GM21737 (cell line): ENCODE results near the gene ELOB.

Source experiments
- ATAC-seq: cut with Tn5 transposase; IDR thresholded peaks from one replicate; pipeline ENCODE4 v1.9.1; 2021; ENCODE audit warnings: mild to moderate bottlenecking, moderate library complexity; ENCODE audit not compliant: unreplicated experiment

The ELOB gene

GRCh38 chr16:2811703-2812471 lies 34.8 kb upstream of the ELOB start:
- ATAC-seq = no peak

GRCh38 chr16:2810651-2811050 lies 33.6 kb upstream of the ELOB start:
- no peak for ATAC-seq

GRCh38 chr16:2809149-2809760 lies 32.2 kb upstream of the ELOB start:
- ATAC-seq = no peak

- no peak for ATAC-seq
These were observed 31.1 kb upstream of the ELOB start for GRCh38 chr16:2808181-2808580.

GRCh38 chr16:2806286-2806685 lies 29.2 kb upstream of the ELOB start:
- no peak for ATAC-seq

- no peak for ATAC-seq
These were observed 27.6 kb upstream of the ELOB start for GRCh38 chr16:2804728-2805127.

- ATAC-seq = no peak
These were observed 26.6 kb upstream of the ELOB start for GRCh38 chr16:2803545-2804195.

GRCh38 chr16:2799859-2800226 lies 22.8 kb upstream of the ELOB start:
- no peak for ATAC-seq

GRCh38 chr16:2799205-2799858 lies 22.3 kb upstream of the ELOB start:
- ATAC-seq = no peak

GRCh38 chr16:2798723-2799204 lies 21.7 kb upstream of the ELOB start:
- no peak for ATAC-seq

GRCh38 chr16:2795395-2796143 lies 18.5 kb upstream of the ELOB start:
- ATAC-seq = no peak

GRCh38 chr16:2792940-2793339 lies 15.9 kb upstream of the ELOB start:
- ATAC-seq = no peak

GRCh38 chr16:2791174-2791573 lies 14.1 kb upstream of the ELOB start:
- no peak for ATAC-seq

- ATAC-seq = no peak
These were observed 13.6 kb upstream of the ELOB start for GRCh38 chr16:2790631-2791030.

GRCh38 chr16:2787961-2788360 lies 10.9 kb upstream of the ELOB start:
- ATAC-seq = no peak

- no peak for ATAC-seq
These were observed 10.3 kb upstream of the ELOB start, which contains the start of gene PRSS33 for GRCh38 chr16:2787406-2787805. Gene PRSS33 (minus strand): TSS chr16:2787560. CDS start chr16:2786547, 1,013 bp downstream.

- no peak for ATAC-seq
These were observed 9.7 kb upstream of the ELOB start for GRCh38 chr16:2786826-2787151.

GRCh38 chr16:2786061-2786825 lies 9.2 kb upstream of the ELOB start:
- ATAC-seq = no peak

GRCh38 chr16:2785101-2785991 lies 8.3 kb upstream of the ELOB start:
- no peak for ATAC-seq
